Suprapubic skin (tissue), 4 donors: Measurements from ENCODE around the gene GNAQ. TPM values are rescaled to one million over a fixed set of nuclear protein-coding genes. Genes with fewer than 3 reads are reported as not detected.

ENCODE experiments used
- DNase-seq, 2 donors: peaks; one replicate each; pipeline ENCODE4 v3.0.0-alpha.2; 2019; ENCODE audit warnings: low spot score in 2 of 2
- H3K27ac ChIP-seq: fragments of 200-600 bp; sonication (generic); one replicate; pipeline ENCODE4 v1.5.1; 2019
- H3K27me3 ChIP-seq: fragments of 200-600 bp; sonication (generic); one replicate; pipeline ENCODE4 v1.5.1; 2019
- H3K36me3 ChIP-seq: fragments of 200-600 bp; sonication (generic); one replicate; pipeline ENCODE4 v1.5.1; 2019
- H3K4me1 ChIP-seq: fragments of 200-600 bp; sonication (generic); one replicate; pipeline ENCODE4 v1.5.1; 2019
- H3K4me3 ChIP-seq: fragments of 200-600 bp; sonication (generic); one replicate; pipeline ENCODE4 v1.5.1; 2019; ENCODE audit warnings: mild to moderate bottlenecking
- H3K9me3 ChIP-seq: fragments of 200-600 bp; sonication (generic); one replicate; pipeline ENCODE4 v1.5.1; 2019
- CTCF ChIP-seq, 2 donors: fragments of 200-600 bp in 1 of 2; fragments of 450-650 bp in 1 of 2; sonication (generic) in 1 of 2; IDR thresholded peaks; one replicate each; pipeline ENCODE4 v1.5.1; 2016 to 2019; ENCODE audit warnings: antibody characterized with exemption in 2 of 2, mild to moderate bottlenecking in 1 of 2, moderate library complexity in 1 of 2
- EP300 ChIP-seq: sonication (generic); formaldehyde crosslinking; IDR thresholded peaks from one replicate; pipeline ENCODE4 v1.6.1; 2017; ENCODE audit warnings: antibody characterized with exemption
- POLR2A ChIP-seq, 2 donors: fragments of 450-650 bp; IDR thresholded peaks; one replicate each; pipeline ENCODE4 v1.6.1; 2017; ENCODE audit warnings: antibody characterized with exemption in 2 of 2, mild to moderate bottlenecking in 2 of 2, moderate library complexity in 2 of 2
- POLR2AphosphoS5 ChIP-seq, 3 donors: sonication (generic); formaldehyde crosslinking; IDR thresholded peaks; one replicate each; pipeline ENCODE4 v1.6.1; 2017; ENCODE audit warnings: antibody characterized with exemption in 3 of 3
- WGBS: methylation state at CpG from one replicate; pipeline ENCODE4 v1.1.5; 2018; 5-methylcytosine and 5-hydroxymethylcytosine counted together
- total RNA-seq, 4 donors: library from RNA; depleted of rRNA; stranded (reverse); fragments of >200 nt; gene quantifications; one replicate each; pipeline ENCODE4 v1.1.0, GENCODE V29; 2016

Gene GNAQ
- total RNA-seq, 4 donors from 2014 or later: 16.0 to 29.0 (median 17.7) TPM

DNA sequence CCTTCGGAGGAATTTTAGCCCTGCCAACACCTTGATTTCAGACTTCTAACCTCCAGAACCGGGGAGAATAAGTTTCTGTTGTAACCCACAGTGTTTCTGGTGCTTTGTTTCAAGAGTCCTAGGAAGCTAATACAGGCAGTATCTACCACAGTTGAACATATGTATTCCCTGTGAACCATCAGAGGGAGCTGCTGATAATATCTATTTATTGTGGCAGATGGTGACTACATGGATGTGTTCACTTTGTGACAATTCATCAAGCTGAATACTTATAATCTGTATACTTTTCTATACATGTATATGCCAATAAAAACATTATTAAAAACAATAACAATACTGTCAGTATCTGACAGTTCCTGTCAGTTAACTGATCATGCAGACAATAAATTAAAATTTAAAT is 246.3 kb downstream of the GNAQ start:
- H3K27ac ChIP-seq: no peak overlapping the region
- no peak for TF ChIP-seq POLR2A (IDR thresholded peaks at IDR 0.05)
- TF ChIP-seq POLR2AphosphoS5 (IDR thresholded peaks at IDR 0.05): no peak
- TF ChIP-seq EP300: no peak
- TF ChIP-seq CTCF (IDR thresholded peaks at IDR 0.05): no peak
- H3K9me3 ChIP-seq: no peaks in the 10 kb centered on the region

GRCh38 chr9:77783518-77783917 is 248.1 kb downstream of the GNAQ start:
- Histone ChIP-seq H3K9me3 (no peaks in the 10 kb centered on the region), H3K4me1 (peaks cover 6% of the 10 kb centered on the region), H3K36me3 (peaks cover 10% of the 10 kb centered on the region), H3K27ac (no peak overlapping the region), H3K4me3 (no peak overlapping the region), H3K27me3 (no peaks in the 10 kb centered on the region)
- no peak for DNase-seq
- 53% methylated on average over 3 of the region's 3 CpGs for WGBS
- no peak for TF ChIP-seq CTCF (IDR thresholded peaks at IDR 0.05)
- TF ChIP-seq POLR2A (IDR thresholded peaks at IDR 0.05): no peak
- TF ChIP-seq EP300: no peak
- TF ChIP-seq POLR2AphosphoS5 (IDR thresholded peaks at IDR 0.05): no peak

More for the DNA sequence above, 246.3 kb downstream of the GNAQ start:
- H3K27me3 ChIP-seq: no peaks in the 10 kb centered on the region
- no peak for DNase-seq
- H3K4me3 ChIP-seq: no peak overlapping the region
- WGBS: 88% methylated on average over 2 of the region's 2 CpGs
- H3K36me3 ChIP-seq: peaks cover 10% of the 10 kb centered on the region
- H3K4me1 ChIP-seq: peaks cover 6% of the 10 kb centered on the region

DNA sequence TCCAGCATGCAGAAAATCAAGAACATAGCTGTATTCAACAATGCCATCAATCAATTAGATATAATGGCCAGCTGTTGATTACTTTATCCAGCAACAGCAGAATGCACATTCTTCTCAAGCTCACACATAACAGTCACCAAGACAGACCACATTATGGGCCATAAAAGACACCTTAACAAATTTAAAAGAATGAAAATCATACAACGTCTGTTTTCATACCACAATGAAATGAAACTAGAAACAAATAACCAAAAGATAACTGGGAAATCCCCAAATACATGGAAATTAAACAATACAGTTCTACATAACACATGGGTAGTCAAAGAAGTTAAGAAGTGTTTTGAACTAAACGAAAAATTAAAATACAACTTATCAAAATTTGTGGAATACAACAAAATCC is 252.6 kb downstream of the GNAQ start:
- no peak for DNase-seq
- peaks cover 6% of the 10 kb centered on the region for H3K4me1 ChIP-seq
- no peak overlapping the region for H3K27ac ChIP-seq
- H3K27me3 ChIP-seq: no peaks in the 10 kb centered on the region
- TF ChIP-seq POLR2A (IDR thresholded peaks at IDR 0.05): no peak
- no peak for TF ChIP-seq CTCF (IDR thresholded peaks at IDR 0.05)
- TF ChIP-seq EP300: no peak
- no peak for TF ChIP-seq POLR2AphosphoS5 (IDR thresholded peaks at IDR 0.05)
- H3K9me3 ChIP-seq: no peaks in the 10 kb centered on the region
- H3K36me3 ChIP-seq: no peaks in the 10 kb centered on the region
- H3K4me3 ChIP-seq: no peak overlapping the region
- WGBS: 89% methylated on average over 2 of the region's 2 CpGs

GRCh38 chr9:77773381-77773780 is 258.2 kb downstream of the GNAQ start:
- DNase-seq: no peak
- TF ChIP-seq CTCF (IDR thresholded peaks at IDR 0.05) (no peak), EP300 (no peak), POLR2AphosphoS5 (IDR thresholded peaks at IDR 0.05) (no peak), POLR2A (IDR thresholded peaks at IDR 0.05) (no peak)
- Histone ChIP-seq H3K9me3 (no peaks in the 10 kb centered on the region), H3K36me3 (peaks cover 5% of the 10 kb centered on the region), H3K27me3 (no peaks in the 10 kb centered on the region), H3K4me1 (no peaks in the 10 kb centered on the region), H3K27ac (no peak overlapping the region), H3K4me3 (no peak overlapping the region)
- WGBS: 87% methylated on average over 3 of the region's 3 CpGs

- peaks cover 5% of the 10 kb centered on the region for H3K36me3 ChIP-seq
- DNase-seq: no peak
- no peak overlapping the region for H3K4me3 ChIP-seq
- no peak overlapping the region for H3K27ac ChIP-seq
- H3K9me3 ChIP-seq: no peaks in the 10 kb centered on the region
- no peaks in the 10 kb centered on the region for H3K27me3 ChIP-seq
- H3K4me1 ChIP-seq: no peaks in the 10 kb centered on the region
- TF ChIP-seq EP300 (no peak), CTCF (IDR thresholded peaks at IDR 0.05) (no peak), POLR2A (IDR thresholded peaks at IDR 0.05) (no peak), POLR2AphosphoS5 (IDR thresholded peaks at IDR 0.05) (no peak)
- 86% methylated on average over 5 of the region's 5 CpGs for WGBS
Observed at GRCh38 chr9:77772646-77773045, 259.0 kb downstream of the GNAQ start.
